Gastroesophageal sphincter (tissue), 4 donors: ENCODE data around the gene STPG4. TPM values are rescaled to one million over a fixed set of nuclear protein-coding genes. Genes with fewer than 3 reads are reported as not detected.

Experiments used
- ATAC-seq: fragments of 150-250 bp; one replicate; pipeline ENCODE4 v1.9.1; 2016; ENCODE audit warnings: mild to moderate bottlenecking, moderate library complexity
- H3K27ac ChIP-seq, 4 donors: fragments of 200-600 bp; sonication (generic) in 3 of 4; 1 replicate in 3 of 4; 2 replicates in 1 of 4; pipeline ENCODE4 v1.5.1; 2016 to 2019
- H3K27me3 ChIP-seq: fragments of 200-600 bp; sonication (generic); one replicate; pipeline ENCODE4 v1.5.1; 2019
- H3K36me3 ChIP-seq, 2 donors: fragments of 200-600 bp; sonication (generic); one replicate each; pipeline ENCODE4 v1.5.1; 2019; ENCODE audit warnings: control low read depth in 1 of 2
- H3K4me1 ChIP-seq, 3 donors: fragments of 200-600 bp; sonication (generic); 1 replicate in 2 of 3; 2 replicates in 1 of 3; pipeline ENCODE4 v1.5.1; 2016 to 2019; ENCODE audit warnings: control low read depth in 2 of 3
- H3K4me3 ChIP-seq, 2 donors: fragments of 200-600 bp; sonication (generic); one replicate each; pipeline ENCODE4 v1.5.1; 2019; ENCODE audit warnings: mild to moderate bottlenecking in 1 of 2, moderate library complexity in 1 of 2
- H3K9me3 ChIP-seq, 3 donors: fragments of 200-600 bp; sonication (generic); one replicate each; pipeline ENCODE4 v1.5.1; 2017 to 2019; ENCODE audit warnings: control low read depth in 2 of 3
- CTCF ChIP-seq, 4 experiments: fragments of 200-600 bp in 2 of 4; fragments of 450-650 bp in 2 of 4; sonication (generic) in 1 of 4; IDR thresholded peaks; one replicate each; pipeline ENCODE4 v1.5.1; 2017 to 2019; ENCODE audit warnings: antibody characterized with exemption in 4 of 4, mild to moderate bottlenecking in 2 of 4, moderate library complexity in 2 of 4
- EP300 ChIP-seq: sonication (generic); formaldehyde crosslinking; IDR thresholded peaks from one replicate; pipeline ENCODE4 v1.6.1; 2017; ENCODE audit warnings: antibody characterized with exemption, mild to moderate bottlenecking
- POLR2A ChIP-seq, 2 donors: fragments of 450-650 bp; IDR thresholded peaks; one replicate each; pipeline ENCODE4 v1.6.1; 2017; ENCODE audit warnings: antibody characterized with exemption in 2 of 2, mild to moderate bottlenecking in 2 of 2, moderate library complexity in 1 of 2
- POLR2AphosphoS5 ChIP-seq: sonication (generic); formaldehyde crosslinking; IDR thresholded peaks from one replicate; pipeline ENCODE4 v1.6.1; 2017; ENCODE audit warnings: antibody characterized with exemption
- WGBS, 2 donors: methylation state at CpG; one replicate each; pipeline ENCODE4 v1.1.5; 2018; ENCODE audit warnings: low coverage in 1 of 2; 5-methylcytosine and 5-hydroxymethylcytosine counted together
- total RNA-seq, 4 donors: library from RNA; depleted of rRNA; stranded (reverse); fragments of >200 nt; gene quantifications; one replicate each; pipeline ENCODE4 v1.1.0, GENCODE V29; 2016

The STPG4 gene
- total RNA-seq, 4 donors from 2014 or later, result 0.23 to 0.67 TPM; not detected in 2

- peaks cover 0 to 17% of the 10 kb centered on the region in 2 donors for H3K36me3 ChIP-seq
- TF ChIP-seq POLR2AphosphoS5, result peak; percentile 43
- TF ChIP-seq POLR2A (IDR thresholded peaks at IDR 0.05), result no peak
- H3K27ac ChIP-seq, result peak overlapping the region; percentile 75 to 94 (median 88)
Measured at GRCh38 chr2:47070920-47071824, 83.9 kb downstream of the STPG4 start.

GRCh38 chr2:47070155-47070919, 84.8 kb downstream of the STPG4 start:
- Histone ChIP-seq H3K27ac (peak overlapping the region; percentile 75 to 94 (median 88)), H3K27me3 (no peaks in the 10 kb centered on the region), H3K36me3 (peaks cover 0 to 17% of the 10 kb centered on the region in 2 donors), H3K9me3 (no peaks in the 10 kb centered on the region), H3K4me1 (peaks cover 22 to 91% (median 71%) of the 10 kb centered on the region in 3 donors), H3K4me3 (no peak overlapping the region)
- WGBS, 2 donors, result 100% methylated on average over 2 of the region's 13 CpGs; no CpG with 5 or more reads in 1 of the 2 donors
- no peak for ATAC-seq
- no peak for TF ChIP-seq POLR2A (IDR thresholded peaks at IDR 0.05)
- TF ChIP-seq CTCF (IDR thresholded peaks at IDR 0.05), result no peak
- TF ChIP-seq EP300, result no peak
- no peak for TF ChIP-seq POLR2AphosphoS5

More at GRCh38 chr2:47070920-47071824, 83.9 kb downstream of the STPG4 start:
- no peaks in the 10 kb centered on the region for H3K27me3 ChIP-seq
- peaks cover 16 to 91% (median 68%) of the 10 kb centered on the region in 3 donors for H3K4me1 ChIP-seq
- WGBS, 2 donors, result 37 to 43% methylated on average over 4 to 8 of the region's 15 CpGs
- no peak overlapping the region for H3K4me3 ChIP-seq
- peak; percentile 24 for ATAC-seq
- no peaks in the 10 kb centered on the region for H3K9me3 ChIP-seq

- 13% methylated on average over 3 of the region's 6 CpGs; no CpG with 5 or more reads in 1 of the 2 donors for WGBS, 2 donors
- Histone ChIP-seq H3K9me3 (no peaks in the 10 kb centered on the region), H3K4me3 (no peak overlapping the region), H3K27me3 (no peaks in the 10 kb centered on the region), H3K36me3 (peaks cover 0 to 15% of the 10 kb centered on the region in 2 donors), H3K27ac (peak overlapping the region; percentile 83 to 94 (median 88)), H3K4me1 (peaks cover 22 to 94% (median 71%) of the 10 kb centered on the region in 3 donors)
- peak; percentile 58 for ATAC-seq
- TF ChIP-seq CTCF (IDR thresholded peaks at IDR 0.05) (no peak), POLR2AphosphoS5 (peak; percentile 82)
Measured at GRCh38 chr2:47069628-47070154, 85.4 kb downstream of the STPG4 start.

GRCh38 chr2:47068981-47069627, 86.0 kb downstream of the STPG4 start:
- TF ChIP-seq POLR2AphosphoS5 (no peak), POLR2A (IDR thresholded peaks at IDR 0.05) (no peak), CTCF (IDR thresholded peaks at IDR 0.05) (no peak), EP300 (no peak)
- H3K9me3 ChIP-seq, result no peaks in the 10 kb centered on the region
- peaks cover 0 to 11% of the 10 kb centered on the region in 2 donors for H3K36me3 ChIP-seq

More at GRCh38 chr2:47068981-47069627, 86.0 kb downstream of the STPG4 start:
- peaks cover 22 to 98% (median 72%) of the 10 kb centered on the region in 3 donors for H3K4me1 ChIP-seq
- no peak for ATAC-seq
- H3K27me3 ChIP-seq, result no peaks in the 10 kb centered on the region
- H3K27ac ChIP-seq, result peak overlapping the region; percentile 83 to 94 (median 88)
- no peak overlapping the region for H3K4me3 ChIP-seq
- WGBS, 2 donors, result 17% methylated on average over 1 of the region's 6 CpGs; no CpG with 5 or more reads in 1 of the 2 donors
